GM18526 (cell line): Measurements from ENCODE around the gene CEBPA.

Source experiments
- POLR2A ChIP-seq: IDR thresholded peaks from 3 replicates; pipeline ENCODE4 v1.6.1; 2011; ENCODE audit not compliant: insufficient read length; ENCODE audit errors: extremely low read depth

Gene CEBPA

GRCh38 chr19:33296488-33296971, 5.8 kb downstream of the CEBPA start:
- no peak for TF ChIP-seq POLR2A

GRCh38 chr19:33295621-33296487, 6.5 kb downstream of the CEBPA start:
- TF ChIP-seq POLR2A, result no peak

GRCh38 chr19:33294058-33294798, 8.1 kb downstream of the CEBPA start:
- TF ChIP-seq POLR2A, result no peak

- no peak for TF ChIP-seq POLR2A
Measured at GRCh38 chr19:33293255-33294057, 8.9 kb downstream of the CEBPA start.

- no peak for TF ChIP-seq POLR2A
Measured at GRCh38 chr19:33292595-33293254, 9.6 kb downstream of the CEBPA start.

GRCh38 chr19:33291623-33292534, 10.5 kb downstream of the CEBPA start:
- TF ChIP-seq POLR2A, result no peak

- no peak for TF ChIP-seq POLR2A
Measured at GRCh38 chr19:33290956-33291622, 11.2 kb downstream of the CEBPA start.

GRCh38 chr19:33290082-33290815, 12.1 kb downstream of the CEBPA start:
- no peak for TF ChIP-seq POLR2A

- TF ChIP-seq POLR2A, result no peak
Measured at GRCh38 chr19:33289261-33289660, 13.1 kb downstream of the CEBPA start.

- no peak for TF ChIP-seq POLR2A
Measured at GRCh38 chr19:33288666-33289065, 13.7 kb downstream of the CEBPA start.

- no peak for TF ChIP-seq POLR2A
Measured at GRCh38 chr19:33287927-33288326, 14.4 kb downstream of the CEBPA start.

GRCh38 chr19:33287438-33287837, 14.9 kb downstream of the CEBPA start:
- TF ChIP-seq POLR2A, result no peak

GRCh38 chr19:33286899-33287298, 15.4 kb downstream of the CEBPA start:
- no peak for TF ChIP-seq POLR2A
